Fibroblast of lung (primary cell): ENCODE measurements around the gene STX12. TPM values are rescaled to one million over a fixed set of nuclear protein-coding genes. Genes with fewer than 3 reads are reported as not detected.
"Not testable (repeated sequence)": the region's sequence is repeated elsewhere in the genome, so short reads cannot be mapped to it uniquely, and the experiment has no call there.

ENCODE experiments used
- DNase-seq, 2 donors: peaks; one replicate each; pipeline versions ENCODE4 v3.0.0 to v3.0.0-alpha.2; 2010; ENCODE audit warnings: low read depth in 2 of 2
- H2AFZ ChIP-seq: 2 replicates; pipeline ENCODE4 v1.5.1; 2012; ENCODE audit warnings: low read length, control low read depth, inconsistent platforms
- H3K27ac ChIP-seq: 2 replicates; pipeline ENCODE4 v1.5.1; 2011; ENCODE audit warnings: low read length, control low read depth; ENCODE audit not compliant: insufficient read depth
- H3K27me3 ChIP-seq: 2 replicates; pipeline ENCODE4 v1.5.1; 2011; ENCODE audit warnings: mild to moderate bottlenecking, low read length; ENCODE audit not compliant: control insufficient read depth, insufficient read depth
- H3K36me3 ChIP-seq: 2 replicates; pipeline ENCODE4 v1.5.1; 2011; ENCODE audit warnings: low read length; ENCODE audit not compliant: control insufficient read depth, insufficient read depth
- H3K4me1 ChIP-seq: 2 replicates; pipeline ENCODE4 v1.5.1; 2011; ENCODE audit warnings: low read length; ENCODE audit not compliant: control insufficient read depth, insufficient read depth; ENCODE audit errors: extremely low read depth
- H3K4me2 ChIP-seq: 2 replicates; pipeline ENCODE4 v1.5.1; 2011; ENCODE audit warnings: low read length, control low read depth; ENCODE audit not compliant: insufficient read depth; ENCODE audit errors: extremely low read depth
- H3K4me3 ChIP-seq, 4 experiments: fragments of 200-600 bp in 1 of 4; sonication (generic) in 1 of 4; replicated peaks in 1 of 4; 2 replicates each; pipeline ENCODE4 v1.5.1; 2011 to 2016; ENCODE audit warnings: low read length in 4 of 4, low read depth in 3 of 4, mild to moderate bottlenecking in 3 of 4, control low read depth in 2 of 4, inconsistent platforms in 1 of 4, mixed read lengths in 1 of 4; ENCODE audit not compliant: insufficient read depth in 1 of 4; ENCODE audit errors: control extremely low read depth in 1 of 4
- H3K79me2 ChIP-seq: 2 replicates; pipeline ENCODE4 v1.5.1; 2012; ENCODE audit warnings: mild to moderate bottlenecking, low read length, inconsistent platforms; ENCODE audit not compliant: control insufficient read depth, insufficient read depth
- H3K9ac ChIP-seq: 2 replicates; pipeline ENCODE4 v1.5.1; 2011; ENCODE audit warnings: mild to moderate bottlenecking, low read length, control low read depth; ENCODE audit not compliant: insufficient read depth
- H3K9me3 ChIP-seq: 2 replicates; pipeline ENCODE4 v1.5.1; 2012; ENCODE audit warnings: low read depth, low read length; ENCODE audit not compliant: control insufficient read depth, insufficient read depth
- H4K20me1 ChIP-seq: 2 replicates; pipeline ENCODE4 v1.5.1; 2011; ENCODE audit warnings: low read length; ENCODE audit not compliant: control insufficient read depth, insufficient read depth; ENCODE audit errors: extremely low read depth
- EZH2 ChIP-seq: IDR thresholded peaks from 2 replicates; pipeline ENCODE4 v1.5.1; 2012; ENCODE audit warnings: low read length, control low read depth, mild to moderate bottlenecking; ENCODE audit errors: missing control alignments
- polyA plus RNA-seq, 2 donors: library from polyadenylated mRNA; depleted of rRNA in 1 of 2; stranded (reverse) in 1 of 2; unstranded in 1 of 2; fragments of >200 nt; gene quantifications; 2 replicates each; pipeline ENCODE4 v1.2.1, GENCODE V29; 2011 to 2012; ENCODE audit warnings: missing spikeins in 1 of 2
- total RNA-seq: library from RNA; depleted of rRNA; stranded (reverse); fragments of >200 nt; gene quantifications from 2 replicates; pipeline ENCODE4 v1.2.1, GENCODE V29; 2014
- TF ChIP-seq, protein P1 (sequence below), 2 donors: IDR thresholded peaks in 1 of 2; conservative IDR thresholded peaks in 1 of 2; 1 replicate in 1 of 2; 2 replicates in 1 of 2; pipeline ENCODE4 v1.5.1; 2011 to 2012; ENCODE audit warnings: low read length in 2 of 2, control low read depth in 1 of 2, inconsistent platforms in 1 of 2, low read depth in 1 of 2, mild to moderate bottlenecking in 1 of 2

Gene STX12
- total and polyA plus RNA-seq, 2 donors (not counting 1 experiment from before 2014, with no cell fraction given), result 60.8 to 76.7 TPM

DNA sequence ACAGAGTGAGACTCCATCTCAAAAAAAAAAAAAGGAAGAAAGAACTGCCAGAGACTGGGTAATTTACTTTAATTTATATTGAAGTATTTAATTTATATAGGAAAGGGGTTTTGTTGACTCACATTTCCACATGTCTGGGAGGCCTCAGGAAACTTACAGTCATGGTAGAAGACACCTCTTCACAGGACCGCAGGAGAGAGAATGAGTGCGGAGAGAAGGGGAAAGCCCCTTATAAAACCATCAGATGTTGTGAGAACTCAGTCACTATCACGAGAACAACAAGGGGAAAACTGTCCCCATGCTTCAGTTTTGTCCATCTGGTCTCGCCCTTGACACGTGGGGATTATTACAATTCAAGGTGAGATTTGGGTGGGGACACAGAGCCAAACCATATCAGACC, 31.8 kb downstream of the STX12 start:
- TF ChIP-seq EZH2, result no peak
- TF ChIP-seq, protein P1, sequence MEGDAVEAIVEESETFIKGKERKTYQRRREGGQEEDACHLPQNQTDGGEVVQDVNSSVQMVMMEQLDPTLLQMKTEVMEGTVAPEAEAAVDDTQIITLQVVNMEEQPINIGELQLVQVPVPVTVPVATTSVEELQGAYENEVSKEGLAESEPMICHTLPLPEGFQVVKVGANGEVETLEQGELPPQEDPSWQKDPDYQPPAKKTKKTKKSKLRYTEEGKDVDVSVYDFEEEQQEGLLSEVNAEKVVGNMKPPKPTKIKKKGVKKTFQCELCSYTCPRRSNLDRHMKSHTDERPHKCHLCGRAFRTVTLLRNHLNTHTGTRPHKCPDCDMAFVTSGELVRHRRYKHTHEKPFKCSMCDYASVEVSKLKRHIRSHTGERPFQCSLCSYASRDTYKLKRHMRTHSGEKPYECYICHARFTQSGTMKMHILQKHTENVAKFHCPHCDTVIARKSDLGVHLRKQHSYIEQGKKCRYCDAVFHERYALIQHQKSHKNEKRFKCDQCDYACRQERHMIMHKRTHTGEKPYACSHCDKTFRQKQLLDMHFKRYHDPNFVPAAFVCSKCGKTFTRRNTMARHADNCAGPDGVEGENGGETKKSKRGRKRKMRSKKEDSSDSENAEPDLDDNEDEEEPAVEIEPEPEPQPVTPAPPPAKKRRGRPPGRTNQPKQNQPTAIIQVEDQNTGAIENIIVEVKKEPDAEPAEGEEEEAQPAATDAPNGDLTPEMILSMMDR (conservative IDR thresholded peaks at IDR 0.05 in 1 of 2, IDR thresholded peaks at IDR 0.05 in 1 of 2; ENCODE audit: low read depth in 1 of 2, low read length in 2 of 2), result no peak
- Histone ChIP-seq H3K36me3 (peaks cover 9% of the 10 kb centered on the region), H3K4me2 (no peak overlapping the region)

DNA sequence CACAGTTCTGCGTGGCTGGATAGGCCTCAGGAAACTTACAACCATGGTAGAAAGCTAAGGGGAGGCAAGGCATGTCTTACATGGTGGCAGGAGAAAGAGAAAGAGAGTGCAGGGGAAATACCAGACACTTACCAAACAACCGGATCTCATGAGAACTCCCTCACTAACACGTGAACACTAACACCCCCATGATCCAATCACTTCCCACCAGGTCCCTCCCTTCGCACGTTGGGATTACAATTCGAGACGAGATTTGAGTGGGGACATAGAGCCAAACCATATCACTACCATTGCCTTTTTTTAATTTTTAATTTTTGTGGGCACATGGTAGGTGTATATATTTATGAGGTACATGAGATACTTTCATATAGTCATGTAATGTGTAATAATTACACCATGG, 33.7 kb downstream of the STX12 start:
- H3K27me3 ChIP-seq, result no peaks in the 10 kb centered on the region
- H3K36me3 ChIP-seq, result peaks cover 6% of the 10 kb centered on the region
- H3K27ac ChIP-seq, result no peak overlapping the region
- no peak overlapping the region for H3K9ac ChIP-seq
- TF ChIP-seq EZH2, result no peak
- TF ChIP-seq, protein P1 (conservative IDR thresholded peaks at IDR 0.05 in 1 of 2, IDR thresholded peaks at IDR 0.05 in 1 of 2; ENCODE audit: low read depth in 1 of 2, low read length in 2 of 2), result no peak
- H3K9me3 ChIP-seq, result no peaks in the 10 kb centered on the region
- H3K4me3 ChIP-seq, result no peak overlapping the region
- H3K4me2 ChIP-seq, result no peak overlapping the region
- DNase-seq, result no peak
- H3K79me2 ChIP-seq, result no peaks in the 10 kb centered on the region
- H2AFZ ChIP-seq, result no peak overlapping the region
- H4K20me1 ChIP-seq, result no peaks in the 10 kb centered on the region
- H3K4me1 ChIP-seq, result no peaks in the 10 kb centered on the region

More for the DNA sequence above, 31.8 kb downstream of the STX12 start:
- Histone ChIP-seq H3K79me2 (no peaks in the 10 kb centered on the region), H4K20me1 (no peaks in the 10 kb centered on the region), H2AFZ (no peak overlapping the region), H3K9me3 (no peaks in the 10 kb centered on the region), H3K4me3 (no peak overlapping the region), H3K4me1 (no peaks in the 10 kb centered on the region), H3K27me3 (no peaks in the 10 kb centered on the region), H3K27ac (no peak overlapping the region), H3K9ac (no peak overlapping the region)
- DNase-seq, result no peak

DNA sequence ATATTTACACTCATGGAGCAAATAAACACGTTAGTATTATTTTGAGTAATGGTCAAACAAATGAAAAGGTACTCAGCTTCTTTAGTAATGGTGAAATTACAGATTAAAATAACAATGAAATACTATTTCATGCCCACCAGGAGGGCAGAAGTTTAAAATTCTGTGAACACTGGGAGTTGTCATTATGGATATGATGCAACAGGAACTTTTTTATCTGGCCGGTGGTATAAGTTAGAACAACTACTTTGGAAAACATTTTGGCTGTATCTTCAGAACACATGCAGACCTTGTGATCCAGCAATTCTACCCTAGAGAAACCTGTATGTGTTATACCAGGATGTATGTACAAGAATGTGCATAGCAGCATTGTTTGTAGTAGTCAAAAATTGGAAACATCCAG, 34.4 kb downstream of the STX12 start:
- DNase-seq, result no peak
- H3K27ac ChIP-seq, result no peak overlapping the region
- TF ChIP-seq, protein P1 (conservative IDR thresholded peaks at IDR 0.05 in 1 of 2, IDR thresholded peaks at IDR 0.05 in 1 of 2; ENCODE audit: low read depth in 1 of 2, low read length in 2 of 2), result no peak
- TF ChIP-seq EZH2, result no peak
- H3K79me2 ChIP-seq, result no peaks in the 10 kb centered on the region
- H3K4me2 ChIP-seq, result no peak overlapping the region
- H3K9ac ChIP-seq, result no peak overlapping the region
- no peak overlapping the region for H3K4me3 ChIP-seq
- H3K27me3 ChIP-seq, result no peaks in the 10 kb centered on the region
- H3K36me3 ChIP-seq, result peaks cover 2% of the 10 kb centered on the region
- no peaks in the 10 kb centered on the region for H3K4me1 ChIP-seq
- H4K20me1 ChIP-seq, result no peaks in the 10 kb centered on the region
- no peaks in the 10 kb centered on the region for H3K9me3 ChIP-seq
- H2AFZ ChIP-seq, result no peak overlapping the region

DNA sequence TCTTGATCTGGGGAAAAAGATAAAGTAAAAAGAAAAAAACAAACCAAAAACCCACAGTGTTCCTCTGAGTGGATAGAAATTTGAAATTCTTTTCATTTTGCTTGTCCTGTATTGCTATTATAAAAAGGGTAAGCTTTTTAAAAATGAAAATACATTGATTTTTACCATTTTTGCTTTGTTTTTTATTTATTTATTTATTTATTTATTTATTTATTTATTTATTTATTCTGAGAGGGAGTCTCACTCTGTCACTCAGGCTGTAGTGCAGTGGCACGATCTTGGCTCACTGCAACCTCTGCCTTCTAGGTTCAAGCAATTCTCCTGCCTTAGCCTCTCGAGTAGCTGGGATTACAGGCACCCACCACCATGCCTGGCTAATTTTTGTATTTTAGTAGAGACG, 35.1 kb downstream of the STX12 start:
- H3K27ac ChIP-seq, H3K36me3 ChIP-seq, H2AFZ ChIP-seq, H3K4me1 ChIP-seq, H3K4me3 ChIP-seq, H4K20me1 ChIP-seq, H3K9me3 ChIP-seq, H3K4me2 ChIP-seq, H3K9ac ChIP-seq, H3K79me2 ChIP-seq, H3K27me3 ChIP-seq, DNase-seq: not testable (repeated sequence)
